ENCODE data around the gene ATXN10.
"Not testable (repeated sequence)": the region's sequence is repeated elsewhere in the genome, so short reads cannot be mapped to it uniquely, and the experiment has no call there.

DNA sequence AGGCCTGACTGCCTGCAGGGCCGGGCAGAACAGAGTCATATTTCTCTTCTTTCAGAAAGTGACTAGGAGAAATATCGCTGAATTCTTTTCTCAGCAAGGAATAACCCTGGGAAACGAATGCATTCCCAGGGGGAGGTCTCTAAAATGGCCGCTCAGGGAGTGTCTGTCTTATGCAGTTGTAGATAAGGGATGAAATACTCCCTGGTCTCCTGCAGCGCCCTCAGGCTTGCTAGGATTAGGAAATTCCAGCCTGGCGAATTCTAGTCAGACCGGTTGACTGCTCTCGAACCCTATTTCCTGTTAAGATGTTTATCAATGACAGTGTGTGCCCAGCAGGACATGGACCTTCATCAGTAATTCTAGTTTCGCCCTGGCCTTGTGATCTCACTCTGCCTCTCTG, 124.4 kb downstream of the ATXN10 start:
- not testable (repeated sequence) for TF ChIP-seq POLR2A, CTCF (IDR thresholded peaks at IDR 0.05)
